K562 (cell line): ENCODE data around the gene COL15A1. TPM values are rescaled to one million over a fixed set of nuclear protein-coding genes. Genes with fewer than 3 reads are reported as not detected.

Experiments
- ATAC-seq: fragments of 200-7000 bp; cut with Tn5 transposase; 3 replicates; pipeline ENCODE4 v1.9.1; 2020; ENCODE audit warnings: moderate library complexity
- BruUV-seq: library from RNA; stranded (reverse); fragments of 400-500 nt; replicated peaks from 2 replicates; lab custom pipeline; 2021; lab: Mats Ljungman, UMichigan
- CTCF ChIA-PET: fragments of 300-600 bp; formaldehyde crosslinking; extraction: SDS; loops from one replicate; lab custom pipeline; 2021; ENCODE audit warnings: low intra/inter-chr PET ratio; lab: Yijun Ruan, JAX
- POLR2A ChIA-PET: fragments of 300-600, 350-650 bp; sonication (Branson Sonifier 250); formaldehyde crosslinking; extraction: SDS; loops from one replicate; lab custom pipeline; 2021; ENCODE audit warnings: antibody characterized with exemption, inconsistent platforms; lab: Yijun Ruan, JAX
- DNase-seq, 4 experiments: peaks; one replicate each; pipeline versions ENCODE4 v3.0.0 to v3.0.0-alpha.2; 2011 to 2018; ENCODE audit warnings: low spot score in 3 of 4, mixed read lengths in 3 of 4; ENCODE audit errors: extremely low read depth in 1 of 4
- FAIRE-seq: peaks from 2 replicates; lab custom pipeline; 2011; peaks lifted over from hg19 to GRCh38; lab: Jason Lieb, UNC
- H2AFZ ChIP-seq: 2 replicates; pipeline ENCODE4 v1.6.0; 2011; ENCODE audit warnings: low read depth, low read length, control low read depth, inconsistent platforms
- H3K27ac ChIP-seq: fragments of 200-600 bp; 3 replicates; pipeline ENCODE4 v1.8.0; 2011; ENCODE audit warnings: low read depth, mild to moderate bottlenecking, control low read depth, inconsistent platforms, low read length, moderate library complexity, mixed read lengths; ENCODE audit errors: extremely low read depth
- H3K27me3 ChIP-seq, 2 experiments: fragments of 300-600 bp in 1 of 2; 2 replicates in 1 of 2; 3 replicates in 1 of 2; pipeline versions ENCODE4 v1.6.0 to v1.8.0; 2011; ENCODE audit warnings: inconsistent platforms in 2 of 2, low read length in 2 of 2, mild to moderate bottlenecking in 1 of 2, mixed read lengths in 1 of 2, moderate library complexity in 1 of 2; ENCODE audit not compliant: control insufficient read depth in 2 of 2, insufficient read depth in 2 of 2
- H3K36me3 ChIP-seq: fragments of 300-600 bp; 3 replicates; pipeline ENCODE4 v1.8.0; 2011; ENCODE audit warnings: mild to moderate bottlenecking, low read length, inconsistent platforms; ENCODE audit not compliant: control insufficient read depth, insufficient read depth
- H3K4me1 ChIP-seq, 2 experiments: fragments of 200-600 bp in 1 of 2; replicated peaks in 1 of 2; 2 replicates in 1 of 2; 3 replicates in 1 of 2; pipeline versions ENCODE4 v1.5.1 to v1.8.0; 2011; ENCODE audit warnings: inconsistent platforms in 2 of 2, low read length in 2 of 2, mild to moderate bottlenecking in 1 of 2, mixed read lengths in 1 of 2, moderate library complexity in 1 of 2; ENCODE audit not compliant: control insufficient read depth in 2 of 2, insufficient read depth in 2 of 2
- H3K4me2 ChIP-seq: 2 replicates; pipeline ENCODE4 v1.6.1; 2011; ENCODE audit warnings: low read length, control low read depth, inconsistent platforms, mixed read lengths; ENCODE audit not compliant: insufficient read depth
- H3K4me3 ChIP-seq: fragments of 200-600 bp; sonication (generic), shearing (Covaris generic); 2 replicates; pipeline ENCODE4 v1.5.1; 2016; ENCODE audit warnings: control low read depth, inconsistent platforms
- H3K79me2 ChIP-seq: fragments of 200-600 bp; 3 replicates; pipeline ENCODE4 v1.8.0; 2011; ENCODE audit warnings: low read length, inconsistent platforms; ENCODE audit not compliant: control insufficient read depth, insufficient read depth
- H3K9ac ChIP-seq, 2 experiments: 2 replicates each; pipeline versions ENCODE4 v1.6.0 to v1.6.1; 2011; ENCODE audit warnings: low read depth in 2 of 2, low read length in 2 of 2, control low read depth in 1 of 2, inconsistent platforms in 1 of 2, mild to moderate bottlenecking in 1 of 2, mixed read lengths in 1 of 2; ENCODE audit not compliant: insufficient read depth in 1 of 2
- H3K9me1 ChIP-seq: one replicate; pipeline ENCODE4 v1.6.0; 2011; ENCODE audit warnings: inconsistent platforms, mild to moderate bottlenecking, low read length, moderate library complexity; ENCODE audit not compliant: control insufficient read depth, insufficient read depth
- H3K9me3 ChIP-seq: replicated peaks from 2 replicates; pipeline ENCODE4 v1.5.1; 2011; ENCODE audit warnings: low read depth, low read length, inconsistent platforms; ENCODE audit not compliant: control insufficient read depth, insufficient read depth
- H4K20me1 ChIP-seq: replicated peaks from 2 replicates; pipeline ENCODE4 v1.6.1; 2011; ENCODE audit warnings: low read length, inconsistent platforms, mixed read lengths; ENCODE audit not compliant: control insufficient read depth, insufficient read depth
- BCLAF1 ChIP-seq, 2 experiments: fragments of 450-650 bp in 1 of 2; IDR thresholded peaks; 2 replicates each; pipeline ENCODE4 v1.6.1; 2011 to 2017; ENCODE audit warnings: low read depth in 2 of 2, antibody characterized with exemption in 1 of 2, borderline replicate concordance in 1 of 2, low read length in 1 of 2, mild to moderate bottlenecking in 1 of 2, mixed read lengths in 1 of 2; ENCODE audit not compliant: control insufficient read depth in 1 of 2
- TSHZ1 ChIP-seq: fragments of 250-450 bp; sonication (Bioruptor Pico); IDR thresholded peaks from 2 replicates; pipeline ENCODE4 v1.4.0; 2020; ENCODE audit warnings: mild to moderate bottlenecking, moderate library complexity
- ZNF24 ChIP-seq: fragments of 450-650 bp; IDR thresholded peaks from 2 replicates; pipeline ENCODE4 v1.6.1; 2016
- ZNF584 ChIP-seq: fragments of 200-800 bp; sonication (Bioruptor generic); IDR thresholded peaks from 2 replicates; pipeline ENCODE4 v1.6.1; 2016; ENCODE audit warnings: low read depth, mild to moderate bottlenecking, missing genetic modification characterization, missing compliant biosample characterization
- WGBS: fragments of 100-300 bp; shearing (Covaris generic); methylation state at CpG from one replicate; pipeline ENCODE4 v1.1.6; 2016; ENCODE audit warnings: low coverage, mixed read lengths; ENCODE audit not compliant: insufficient coverage; ENCODE audit errors: missing lambda C conversion rate; 5-methylcytosine and 5-hydroxymethylcytosine counted together
- in situ Hi-C: fragments of 300-500 bp; cut with MboI; formaldehyde crosslinking; loops from 4 replicates; pipeline ENCODE4 v1.15.0; 2018; ENCODE audit warnings: inconsistent platforms, mixed read lengths
- intact Hi-C: fragments of 100-400 bp; cut with micrococcal nuclease; formaldehyde crosslinking; loops from 2 replicates; pipeline ENCODE4 v1.14.2; 2022
- polyA plus RNA-seq, 8 experiments: library from polyadenylated mRNA; depleted of rRNA in 4 of 8; stranded (reverse) in 5 of 8; unstranded in 3 of 8; fragments of >200 nt; fragmentation: Nextera tagmentation in 2 of 8; fragmentation: Illumina TruSeq in 1 of 8; extraction: Ambion mirVana in 2 of 8; extraction: Trizol in 1 of 8; gene quantifications; 2 replicates each; pipeline versions ENCODE4 v1.2.1 to v1.2.3, GENCODE V29; 2011 to 2014; ENCODE audit warnings: inconsistent platforms in 1 of 8, missing spikeins in 1 of 8
- total RNA-seq, 7 experiments: library from RNA; depleted of rRNA in 6 of 7; stranded (reverse); fragments of >200 nt in 6 of 7; fragmentation: Illumina TruSeq in 2 of 7; extraction: Trizol in 2 of 7; gene quantifications; 2 replicates each; pipeline versions ENCODE4 v1.2.1 to v1.2.3, GENCODE V29; 2011 to 2021; ENCODE audit warnings: low replicate concordance in 1 of 7

The COL15A1 gene
- total and polyA plus RNA-seq, 9 of the 15 experiments (the other 6 are each of a cell fraction or from before 2014, with no cell fraction given): 0.46 to 5.1 (median 2.6) TPM

- Histone ChIP-seq H3K27ac (no peak overlapping the region), H3K27me3 (no peaks in the 10 kb centered on the region), H3K9me3 (no peaks in the 10 kb centered on the region), H3K4me2 (no peak overlapping the region), H4K20me1 (no peaks in the 10 kb centered on the region), H3K9ac (no peak overlapping the region), H3K4me3 (no peak overlapping the region), H3K9me1 (no peaks in the 10 kb centered on the region), H3K79me2 (no peaks in the 10 kb centered on the region), H2AFZ (no peak overlapping the region), H3K36me3 (no peaks in the 10 kb centered on the region), H3K4me1 (peaks cover 8% of the 10 kb centered on the region in 2 experiments; a peak in 4 of 5 replicates)
- WGBS: 24% methylated on average over 4 of the region's 4 CpGs
- no TSS peak for BruUV-seq
- ChIA-PET CTCF (no interaction called here), POLR2A (interaction anchor here (0.6 to 1.0 kb wide), 2 partner anchors 9 to 11 kb away, joined by 3 read pairs; no protein-coding TSS in a partner anchor)
- FAIRE-seq (no peak), DNase-seq (no peak), ATAC-seq (no peak)
- TF ChIP-seq TSHZ1 (CRISPR knock-in tag): no peak
- TF ChIP-seq ZNF24: 0 out of 2 replicates have a peak, but pooled peaks have one; percentile 40
- TF ChIP-seq BCLAF1 (IDR thresholded peaks at IDR 0.05; ENCODE audit: borderline replicate concordance in 1 of 2, control insufficient read depth in 1 of 2, low read depth in 2 of 2, low read length in 1 of 2): no peak
- TF ChIP-seq ZNF584 (CRISPR knock-in tag): no peak
- in situ Hi-C loops (no loop called here), intact Hi-C loops (no loop called here)
These were observed 23.0 kb downstream of the COL15A1 start for GRCh38 chr9:98966676-98967075.
